NCI-H187 (cell line): Measurements from ENCODE around the gene CSRNP2.
A peak's percentile ranks its signal among the peaks of the same experiment; 100 is the strongest.
"Not testable (repeated sequence)": the region's sequence is repeated elsewhere in the genome, so short reads cannot be mapped to it uniquely, and the experiment has no call there.

Experiments
- DNase-seq, 2 experiments: peaks; one replicate each; lab custom pipeline; 2025; lab: John Stamatoyannopoulos, UW

The CSRNP2 gene

DNA sequence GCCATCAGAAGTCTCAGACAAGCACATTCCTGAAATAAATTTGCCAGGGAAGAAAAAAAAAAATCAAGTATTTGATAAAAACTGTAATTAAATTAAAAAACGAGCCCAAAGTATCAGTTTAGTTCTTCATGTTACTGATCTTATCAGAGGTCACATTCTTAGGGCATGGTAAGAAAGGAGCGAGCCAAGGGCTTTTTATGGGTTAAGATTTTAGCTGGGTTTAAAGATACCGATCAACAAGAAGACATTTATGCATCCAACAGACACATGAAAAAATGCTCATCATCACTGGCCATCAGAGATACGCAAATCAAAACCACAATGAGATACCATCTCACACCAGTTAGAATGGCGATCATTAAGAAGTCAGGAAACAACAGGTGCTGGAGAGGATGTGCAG, 5.0 kb downstream of the CSRNP2 start:
- not testable (repeated sequence) for DNase-seq

DNA sequence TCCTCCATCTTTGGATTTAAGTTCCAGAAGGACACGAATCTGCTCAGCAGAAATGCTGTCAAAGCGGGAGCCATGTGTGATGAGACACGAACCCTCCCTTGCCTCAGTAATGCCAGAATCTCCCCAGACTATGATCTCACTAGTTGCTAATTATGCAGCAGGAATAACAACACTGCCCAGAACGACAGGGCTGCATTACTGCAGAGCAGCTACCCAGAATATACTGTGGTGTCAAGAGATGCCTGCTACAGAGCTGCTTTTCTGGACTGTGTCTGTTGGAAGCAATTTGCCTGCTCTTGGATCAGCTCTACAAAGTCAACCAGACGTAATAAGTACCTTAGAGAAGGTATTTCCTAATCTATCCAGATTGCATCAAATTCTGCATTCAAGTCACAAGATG, 5.5 kb downstream of the CSRNP2 start:
- DNase-seq: no peak

DNA sequence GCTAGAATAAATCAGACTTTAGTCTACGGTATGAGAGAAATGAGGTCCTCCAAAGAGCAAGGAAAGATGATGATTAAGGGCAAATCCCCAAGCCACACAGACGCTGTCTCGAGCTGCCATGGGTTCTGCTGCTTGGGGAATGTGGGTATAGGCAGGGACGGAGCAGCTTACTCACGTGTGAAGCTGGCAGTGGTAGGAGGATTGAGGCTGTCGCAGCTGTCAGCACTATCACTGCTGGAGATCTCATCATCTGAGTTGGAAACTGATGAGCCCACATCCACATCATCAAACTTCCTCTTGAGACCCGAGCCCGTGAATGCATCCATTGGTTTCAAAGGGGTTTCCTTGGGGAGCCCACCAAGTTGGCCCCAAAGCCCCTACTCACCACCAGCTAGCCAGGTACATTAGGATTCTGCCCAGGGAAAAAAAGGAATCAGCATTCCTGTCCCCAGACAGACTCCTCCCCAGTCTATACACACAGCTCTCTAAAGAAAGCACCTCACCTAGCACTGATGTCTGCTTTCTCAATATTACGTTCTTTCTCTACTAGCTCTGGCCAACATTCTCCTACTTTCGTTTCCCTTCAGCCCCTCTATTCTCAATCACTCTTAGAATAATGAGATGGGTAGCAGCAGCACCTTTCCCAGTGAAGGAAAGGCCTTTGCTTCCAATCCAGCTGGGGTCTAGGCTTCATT, 7.0 kb downstream of the CSRNP2 start:
- no peak for DNase-seq

DNA sequence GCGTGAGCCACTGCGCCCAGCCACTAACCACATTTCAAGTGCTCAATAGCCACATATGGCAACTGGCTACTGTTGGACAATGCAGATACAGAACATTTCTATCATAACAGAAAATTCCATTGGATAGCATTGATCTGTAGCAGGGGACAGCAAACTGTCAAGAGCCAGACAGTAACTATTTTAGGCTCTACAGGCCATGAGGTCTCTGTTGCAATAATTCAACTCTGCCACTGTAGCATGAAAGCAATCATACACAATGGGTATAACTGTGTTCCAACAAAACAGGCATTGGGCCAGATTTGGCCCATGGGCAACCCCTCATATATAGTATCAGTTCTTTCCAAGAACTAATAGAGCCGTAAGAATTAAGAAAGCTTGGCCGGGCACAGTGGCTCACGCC, 8.0 kb downstream of the CSRNP2 start:
- no peak for DNase-seq

DNA sequence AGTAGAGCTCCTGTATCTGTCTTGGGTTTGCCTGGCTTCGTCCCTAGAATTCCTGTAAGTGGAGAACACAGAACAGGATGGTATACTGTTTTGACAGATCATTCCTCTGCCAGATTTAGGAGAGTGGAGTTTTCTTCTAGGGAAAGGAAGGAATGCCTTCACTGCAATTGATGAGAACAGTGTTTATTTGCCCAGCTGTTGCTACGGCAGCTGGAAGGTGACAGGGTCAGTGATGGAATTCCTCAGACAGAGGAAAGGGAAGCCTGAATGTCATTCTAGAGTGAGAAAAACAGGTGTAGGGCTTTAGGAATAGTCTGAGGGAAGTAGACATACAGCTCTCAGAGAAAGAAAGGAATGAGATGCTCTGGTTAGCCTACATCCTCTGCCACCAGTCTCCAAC, 11.7 kb downstream of the CSRNP2 start:
- DNase-seq: no peak

DNA sequence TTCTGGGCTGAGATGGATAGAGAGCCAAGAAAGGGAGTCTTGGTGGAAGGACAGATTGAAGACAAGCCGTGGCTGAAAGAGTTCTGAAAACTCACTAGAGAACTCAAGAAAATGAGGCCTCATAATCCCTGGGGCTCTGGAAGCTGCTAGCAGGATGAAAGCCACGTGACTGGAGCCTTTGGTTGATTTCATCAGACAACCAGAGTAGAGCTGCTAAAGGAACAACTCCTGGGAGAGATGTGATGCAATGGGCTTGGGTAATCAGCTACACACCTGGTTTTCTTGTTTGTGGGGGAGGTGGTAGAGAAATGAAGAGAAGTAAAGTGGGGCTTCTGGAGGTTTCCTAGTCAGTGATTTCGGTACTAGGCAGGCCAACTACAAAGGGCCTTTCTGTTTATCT, 13.4 kb downstream of the CSRNP2 start:
- no peak for DNase-seq

DNA sequence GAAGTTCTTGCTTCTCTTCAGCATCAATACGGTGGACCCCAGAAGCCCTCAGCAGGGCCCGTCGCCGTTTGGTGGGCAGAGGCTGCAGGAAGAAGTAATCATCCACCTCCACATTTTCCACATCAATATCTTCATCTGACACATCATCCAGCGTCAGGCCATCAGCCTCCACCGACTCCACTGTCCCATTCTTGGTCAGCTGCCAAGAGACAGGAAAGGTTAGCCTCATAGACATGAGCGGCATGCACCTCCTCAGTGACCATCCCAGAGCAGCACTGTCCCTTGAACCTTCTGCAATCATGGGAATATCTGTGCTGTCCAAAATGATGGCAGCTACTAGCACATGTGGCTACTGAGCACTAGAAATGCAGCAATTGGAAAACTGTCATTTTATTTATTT, 15.6 kb downstream of the CSRNP2 start:
- no peak for DNase-seq

DNA sequence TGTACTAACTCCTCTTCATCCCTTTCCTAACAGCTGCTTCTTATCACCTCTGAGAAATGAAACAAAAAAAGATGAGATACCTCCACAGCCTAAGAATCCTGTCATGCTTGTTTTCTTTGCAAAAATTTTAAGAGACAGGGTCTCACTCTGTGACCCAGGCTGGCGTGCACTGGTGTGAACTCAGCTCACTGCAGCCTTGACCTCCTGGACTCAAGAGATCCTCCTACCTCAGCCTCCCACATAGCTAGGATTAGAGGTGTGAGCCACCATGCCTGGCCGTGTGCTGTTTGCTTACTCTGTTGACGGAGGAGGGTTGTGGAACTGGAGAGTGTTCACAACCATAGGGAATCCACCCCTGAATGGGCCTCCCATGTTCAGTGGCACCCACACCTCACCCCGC, 16.2 kb downstream of the CSRNP2 start:
- DNase-seq: no peak

DNA sequence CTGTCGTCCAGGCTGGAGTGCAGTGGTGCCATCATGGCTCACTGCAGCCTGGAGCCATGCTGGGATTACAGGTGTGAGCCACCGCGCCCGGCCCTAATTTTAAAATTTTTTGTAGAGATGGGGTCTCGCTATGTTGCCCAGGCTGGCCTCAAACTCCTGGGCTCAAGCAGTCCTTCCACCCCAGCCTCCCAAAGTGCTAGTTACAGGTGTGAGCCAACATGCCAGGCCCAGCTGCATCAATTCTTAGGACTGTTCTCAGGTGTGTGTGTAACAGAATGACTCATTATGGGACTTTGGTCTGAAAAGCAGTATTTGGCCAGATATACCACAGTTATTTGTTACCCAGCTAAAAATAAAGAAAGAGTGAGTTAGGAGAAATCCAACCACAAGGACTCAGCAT, 17.9 kb downstream of the CSRNP2 start:
- DNase-seq: no peak

DNA sequence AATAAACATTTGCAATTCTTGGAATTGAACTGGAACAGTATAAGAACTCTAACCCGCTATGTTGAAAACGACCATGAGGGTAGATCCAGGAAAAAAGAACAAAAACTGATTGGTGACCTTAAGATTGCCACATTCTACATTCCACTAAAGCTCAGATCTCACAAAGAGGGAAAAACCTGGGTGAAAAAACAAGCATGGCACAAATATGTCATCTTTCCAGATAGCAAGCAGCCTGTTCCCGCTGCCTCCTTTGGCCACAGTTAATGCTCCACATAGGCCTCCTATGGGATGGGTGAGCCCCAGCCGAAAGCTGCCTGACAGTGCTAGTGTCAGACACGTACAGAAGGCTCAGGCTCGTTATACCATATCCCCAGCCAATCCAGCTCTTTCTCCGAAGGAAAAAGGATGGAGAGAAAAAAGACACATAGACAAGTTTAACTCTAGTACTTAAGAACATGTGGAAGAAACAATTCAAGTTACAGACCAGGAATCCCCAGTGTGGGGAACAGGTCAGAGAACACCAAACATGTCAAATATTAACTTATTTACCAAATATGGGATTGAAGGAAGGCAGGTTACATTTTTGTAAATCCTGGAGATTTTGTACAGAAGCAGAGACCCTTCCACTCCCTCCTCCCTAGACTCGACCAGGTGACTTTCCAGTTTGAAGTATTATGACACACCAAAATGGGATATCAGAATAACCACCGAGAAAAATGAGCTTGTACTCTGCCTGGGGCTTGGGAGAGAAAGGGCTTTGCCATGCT, 20.6 kb downstream of the CSRNP2 start:
- no peak for DNase-seq

DNA sequence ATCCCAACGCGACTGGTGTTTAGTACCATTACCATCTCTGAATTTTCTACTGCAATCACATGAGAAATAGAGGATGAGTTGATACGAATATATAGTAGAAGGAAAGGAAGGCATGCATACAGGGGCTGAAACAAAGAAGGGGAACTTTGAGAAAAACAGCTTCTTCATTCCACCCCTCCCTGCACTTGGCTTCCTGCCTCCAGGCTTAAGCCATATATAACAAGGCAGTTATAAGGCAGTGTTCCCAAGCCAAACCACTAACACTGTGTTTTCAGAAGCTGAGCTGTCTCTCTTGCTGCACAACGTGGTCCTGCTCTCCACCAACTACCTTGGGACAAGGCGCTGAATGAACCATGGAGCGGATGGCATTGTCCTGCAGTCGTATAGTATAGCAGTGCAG, 24.3 kb downstream of the CSRNP2 start:
- DNase-seq: no peak

DNA sequence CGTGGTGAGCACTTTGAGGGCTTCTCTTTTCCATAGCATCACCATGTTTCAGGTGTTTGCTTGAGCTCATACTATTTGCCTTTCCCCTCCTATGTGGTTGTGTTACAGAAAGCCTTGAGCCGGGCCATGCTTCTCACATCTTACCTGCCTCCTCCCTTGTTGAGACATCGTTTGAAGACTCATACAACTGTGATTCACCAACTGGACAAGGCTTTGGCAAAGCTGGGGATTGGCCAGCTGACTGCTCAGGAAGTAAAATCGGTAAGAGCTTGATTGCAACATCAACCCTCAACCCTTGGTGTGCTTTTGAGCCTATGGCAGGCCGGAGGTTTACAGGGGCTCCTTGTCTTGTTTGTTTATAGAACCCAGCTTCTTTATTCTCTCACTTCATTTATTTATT, 27.2 kb downstream of the CSRNP2 start:
- no peak for DNase-seq

DNA sequence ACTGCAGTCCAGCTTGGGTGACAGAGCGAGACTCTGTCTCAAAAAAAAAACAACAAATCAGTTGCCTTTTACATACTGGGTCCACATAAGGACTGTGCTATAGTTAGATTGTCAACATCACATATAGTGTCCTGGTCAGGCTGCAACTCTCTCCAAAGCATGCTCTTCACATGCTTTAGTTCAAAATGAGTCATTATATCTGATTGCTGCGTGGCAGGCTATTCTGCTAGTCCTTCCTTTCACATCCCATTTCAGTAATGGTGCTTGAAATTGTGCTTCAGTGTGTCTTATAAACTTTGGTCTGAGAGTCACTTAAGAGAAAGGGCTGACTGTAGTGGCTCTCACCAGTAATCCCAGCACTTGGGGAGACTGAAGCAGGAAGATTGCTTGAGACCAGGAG, 28.3 kb downstream of the CSRNP2 start:
- DNase-seq: no peak

DNA sequence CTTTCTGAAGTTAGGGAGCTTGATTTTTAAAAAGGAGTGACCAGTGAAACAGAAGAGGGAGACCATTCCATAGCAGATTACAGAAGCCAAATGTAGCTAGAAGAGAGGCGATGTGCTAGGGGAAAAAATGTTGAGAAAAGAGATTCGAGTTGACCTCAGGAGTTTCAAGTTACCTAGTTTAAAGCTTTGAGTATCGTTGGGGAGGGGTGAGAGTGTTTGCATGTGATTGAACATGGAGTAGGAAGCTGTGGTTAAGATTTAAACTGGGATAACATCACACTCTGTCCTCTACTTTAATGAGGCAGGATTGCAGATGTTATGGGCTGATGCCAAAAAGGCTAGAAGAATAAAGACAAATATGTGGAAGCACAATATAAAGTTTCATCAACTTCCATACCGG, 31.6 kb downstream of the CSRNP2 start:
- no peak for DNase-seq

DNA sequence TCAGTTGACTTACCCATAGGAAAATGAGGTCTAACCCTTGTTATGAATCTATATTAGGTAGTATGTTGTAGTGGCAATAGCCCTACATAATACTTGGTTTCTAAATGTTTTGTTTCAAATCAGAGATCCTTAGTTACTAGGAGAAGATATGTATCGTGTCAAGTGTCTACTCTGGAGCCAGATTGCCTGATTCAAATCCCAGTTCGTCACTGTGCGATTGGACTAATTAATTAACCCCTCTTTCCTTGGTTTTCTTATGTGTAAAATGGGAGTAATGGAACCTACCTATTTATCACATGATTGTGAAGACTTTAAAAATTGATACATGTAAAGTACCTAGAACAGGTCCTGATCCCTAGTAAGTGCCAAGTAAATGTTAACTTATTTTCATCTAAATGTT, 33.9 kb downstream of the CSRNP2 start:
- DNase-seq: no peak

DNA sequence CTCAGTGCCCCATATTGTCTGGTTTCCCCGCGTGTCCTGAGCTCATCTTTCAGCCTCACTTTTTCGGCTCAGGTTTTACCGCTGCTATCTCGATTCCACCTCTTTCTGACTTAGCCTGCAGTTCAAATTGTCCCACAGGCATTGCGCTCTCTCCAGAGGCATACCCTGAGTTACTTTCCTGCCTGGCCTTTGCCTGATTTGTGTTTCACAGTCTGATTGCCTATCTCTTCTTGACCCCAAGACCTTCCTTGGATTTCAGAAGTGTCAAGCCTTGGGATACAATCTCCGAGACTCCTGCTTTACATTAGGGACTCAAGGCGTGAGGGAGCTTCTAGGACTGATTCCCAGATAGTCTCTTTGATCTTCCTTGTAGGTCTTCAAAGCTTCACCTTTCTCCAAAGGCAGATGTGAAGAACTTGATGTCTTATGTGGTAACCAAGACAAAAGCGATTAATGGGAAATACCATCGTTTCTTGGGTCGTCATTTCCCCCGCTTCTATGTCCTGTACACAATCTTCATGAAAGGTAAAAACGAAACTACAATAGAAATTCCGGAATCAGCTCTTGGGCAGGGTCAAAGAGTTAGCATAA, 34.6 kb downstream of the CSRNP2 start:
- DNase-seq: no peak

DNA sequence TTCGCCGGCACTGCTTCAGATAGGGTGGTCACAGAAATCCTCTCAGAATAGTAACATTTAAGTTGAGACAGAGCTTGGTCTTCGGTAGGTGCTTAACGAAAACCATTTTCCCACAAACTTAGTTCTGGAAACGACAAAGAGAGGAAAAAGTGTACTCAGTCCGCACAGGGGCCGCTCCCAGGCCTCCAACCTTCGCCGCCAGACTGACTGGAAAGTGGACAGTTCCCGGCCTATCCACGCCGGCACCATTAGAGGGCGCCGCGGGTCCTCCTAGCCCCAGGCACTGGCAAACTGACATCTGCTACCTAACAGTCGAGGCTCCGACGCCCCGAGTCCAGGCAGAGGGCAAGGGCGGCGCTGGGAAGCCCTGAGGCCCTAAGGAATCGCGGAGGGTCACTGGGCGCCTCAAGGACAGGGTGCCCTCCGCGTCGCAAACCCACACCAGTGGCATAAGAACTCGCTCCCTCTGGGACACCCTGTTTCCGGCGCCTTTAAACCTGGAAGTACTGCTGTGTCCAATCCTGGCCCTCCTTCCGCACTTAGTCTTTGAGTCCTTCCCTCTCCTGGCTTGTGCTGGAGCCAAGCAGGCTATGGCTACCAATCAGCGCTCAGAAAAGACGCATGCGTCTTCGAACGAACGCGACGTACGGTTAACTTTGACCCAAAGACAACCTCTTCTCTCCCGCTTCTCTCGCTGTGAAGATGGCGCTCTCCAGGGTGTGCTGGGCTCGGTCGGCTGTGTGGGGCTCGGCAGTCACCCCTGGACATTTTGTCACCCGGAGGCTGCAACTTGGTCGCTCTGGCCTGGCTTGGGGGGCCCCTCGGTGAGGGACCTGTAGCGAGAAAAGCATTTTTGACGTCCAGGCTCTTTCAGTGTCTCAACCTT, 35.5 kb downstream of the CSRNP2 start, which contains the start of gene LETMD1:
Gene LETMD1, plus strand, starts transcription at position 673 of the 886 bp plus-strand sequence. Its CDS starts 30 bp downstream, at position 703.
- DNase-seq: peak; percentile 97 to 98

DNA sequence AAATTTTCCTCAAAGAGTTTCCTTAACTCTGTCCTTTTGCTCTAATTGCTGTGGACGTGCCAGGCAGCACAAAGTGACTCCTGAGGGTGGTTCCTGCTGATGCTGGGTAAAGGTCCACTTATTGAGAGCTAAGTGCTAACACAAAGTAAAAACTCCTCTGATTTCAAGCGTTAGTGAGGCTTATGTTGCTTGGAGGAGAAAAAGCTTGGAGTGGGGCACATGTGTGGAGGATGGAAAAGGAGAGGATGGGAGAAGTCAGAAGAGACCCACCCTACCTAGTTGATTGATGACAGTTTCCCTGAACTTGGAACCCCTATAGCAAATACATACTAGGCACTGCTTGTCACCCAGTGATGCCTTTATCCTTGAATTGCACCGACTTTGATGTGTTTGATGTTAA, 47.1 kb downstream of the CSRNP2 start:
- no peak for DNase-seq

DNA sequence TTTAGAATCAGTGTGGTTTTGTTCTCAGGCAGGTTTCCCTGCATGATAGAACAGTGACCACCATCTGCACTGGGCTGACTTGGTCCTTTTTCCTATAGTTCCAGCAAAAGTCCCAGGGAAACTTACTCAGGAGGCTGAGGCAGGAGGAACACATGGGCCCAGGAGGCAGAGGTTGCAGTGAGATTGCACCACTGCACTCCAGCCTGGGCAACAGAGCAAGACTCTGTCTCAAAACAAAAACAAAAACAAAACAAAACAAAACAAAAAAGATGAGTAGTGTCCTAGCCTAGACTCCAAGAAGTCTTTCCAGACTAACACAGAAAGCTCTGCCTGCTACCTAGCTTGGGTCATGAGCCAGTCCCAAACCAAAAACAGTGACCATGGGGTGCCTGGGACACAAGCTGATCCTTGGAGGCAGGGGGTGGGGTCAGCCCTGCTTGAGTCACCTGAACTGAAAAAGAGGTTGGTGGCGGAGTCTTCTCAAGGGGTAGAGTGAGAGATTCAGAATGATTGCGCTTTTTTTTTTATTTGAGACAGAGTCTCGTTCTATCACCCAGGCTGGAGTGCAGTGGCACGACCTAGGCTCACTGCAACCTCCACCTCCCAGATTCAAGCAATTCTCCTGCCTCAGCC, 49.8 kb downstream of the CSRNP2 start:
- no peak for DNase-seq

DNA sequence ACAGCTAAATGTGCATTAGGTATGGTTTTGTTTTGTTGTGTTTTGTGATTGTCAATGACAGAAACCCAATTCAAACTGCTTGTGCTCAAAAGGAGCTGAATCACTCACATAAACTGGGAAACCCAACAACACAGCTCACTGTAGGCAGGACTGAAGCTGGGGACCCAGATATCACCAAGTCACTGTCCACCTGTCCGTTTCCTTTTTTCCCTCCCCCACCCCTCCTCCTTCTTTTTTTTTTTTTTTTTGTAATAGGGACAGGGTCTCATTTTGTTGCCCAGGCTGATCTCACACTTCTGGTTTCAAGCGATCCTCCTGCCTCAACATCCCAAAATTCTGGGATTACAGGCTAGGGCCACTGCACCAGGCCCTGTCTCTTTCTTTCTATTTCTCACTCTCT, 50.3 kb downstream of the CSRNP2 start:
- no peak for DNase-seq

DNA sequence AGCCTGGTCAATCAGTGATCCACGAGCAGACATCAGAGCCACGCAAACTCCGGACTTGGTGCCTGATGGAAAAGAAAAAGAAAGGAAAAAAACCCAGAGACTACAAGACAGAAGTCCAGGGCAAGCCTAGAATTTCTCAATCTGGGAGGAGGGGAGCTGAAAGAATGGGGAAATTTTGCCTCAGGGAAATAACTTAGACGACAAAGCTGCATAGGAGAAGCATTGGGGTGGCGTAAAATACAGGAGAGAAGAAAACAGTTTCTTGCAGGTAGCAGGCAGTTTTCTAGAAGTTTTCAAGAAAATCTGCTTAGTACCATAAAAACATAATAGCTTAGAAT, 54.6 kb downstream of the CSRNP2 start:
- DNase-seq: no peak
